RWPE2 (cell line): ENCODE results near the gene RAI1.

Source experiments
- ATAC-seq: fragments of 200-7000 bp; cut with Tn5 transposase; 3 replicates; pipeline ENCODE4 v1.9.1; 2021; ENCODE audit warnings: low read depth
- DNase-seq: peaks from one replicate; pipeline ENCODE4 v3.0.0-alpha.2; 2020; ENCODE audit warnings: low spot score
- H3K27ac ChIP-seq: fragments of 450-650 bp; 2 replicates; pipeline ENCODE4 v1.5.1; 2017; ENCODE audit warnings: mild to moderate bottlenecking; ENCODE audit not compliant: poor library complexity, severe bottlenecking
- H3K27me3 ChIP-seq: fragments of 250-450 bp; sonication (Bioruptor Pico); 2 replicates; pipeline ENCODE4 v1.5.1; 2021; ENCODE audit warnings: mild to moderate bottlenecking, moderate library complexity; ENCODE audit not compliant: insufficient read depth, poor library complexity, severe bottlenecking
- H3K36me3 ChIP-seq: fragments of 250-450 bp; sonication (Bioruptor Pico); 2 replicates; pipeline ENCODE4 v1.5.1; 2020; ENCODE audit warnings: low read depth, mild to moderate bottlenecking, moderate library complexity
- H3K4me1 ChIP-seq: fragments of 250-450 bp; sonication (Bioruptor Pico); 2 replicates; pipeline ENCODE4 v1.5.1; 2021; ENCODE audit warnings: mild to moderate bottlenecking, moderate library complexity; ENCODE audit not compliant: insufficient read depth, poor library complexity, severe bottlenecking
- H3K4me3 ChIP-seq: fragments of 250-450 bp; sonication (Bioruptor Pico); 2 replicates; pipeline ENCODE4 v1.5.1; 2021; ENCODE audit warnings: mild to moderate bottlenecking, moderate library complexity; ENCODE audit not compliant: severe bottlenecking
- H3K9me3 ChIP-seq: fragments of 250-450 bp; sonication (Bioruptor Pico); 2 replicates; pipeline ENCODE4 v1.5.1; 2021; ENCODE audit warnings: mild to moderate bottlenecking, moderate library complexity; ENCODE audit not compliant: severe bottlenecking
- TF ChIP-seq, protein P1 (sequence below): fragments of 450-650 bp; IDR thresholded peaks from one replicate; pipeline ENCODE4 v1.5.1; 2017; ENCODE audit warnings: mild to moderate bottlenecking, moderate library complexity; ENCODE audit not compliant: poor library complexity, severe bottlenecking

Gene RAI1

DNA sequence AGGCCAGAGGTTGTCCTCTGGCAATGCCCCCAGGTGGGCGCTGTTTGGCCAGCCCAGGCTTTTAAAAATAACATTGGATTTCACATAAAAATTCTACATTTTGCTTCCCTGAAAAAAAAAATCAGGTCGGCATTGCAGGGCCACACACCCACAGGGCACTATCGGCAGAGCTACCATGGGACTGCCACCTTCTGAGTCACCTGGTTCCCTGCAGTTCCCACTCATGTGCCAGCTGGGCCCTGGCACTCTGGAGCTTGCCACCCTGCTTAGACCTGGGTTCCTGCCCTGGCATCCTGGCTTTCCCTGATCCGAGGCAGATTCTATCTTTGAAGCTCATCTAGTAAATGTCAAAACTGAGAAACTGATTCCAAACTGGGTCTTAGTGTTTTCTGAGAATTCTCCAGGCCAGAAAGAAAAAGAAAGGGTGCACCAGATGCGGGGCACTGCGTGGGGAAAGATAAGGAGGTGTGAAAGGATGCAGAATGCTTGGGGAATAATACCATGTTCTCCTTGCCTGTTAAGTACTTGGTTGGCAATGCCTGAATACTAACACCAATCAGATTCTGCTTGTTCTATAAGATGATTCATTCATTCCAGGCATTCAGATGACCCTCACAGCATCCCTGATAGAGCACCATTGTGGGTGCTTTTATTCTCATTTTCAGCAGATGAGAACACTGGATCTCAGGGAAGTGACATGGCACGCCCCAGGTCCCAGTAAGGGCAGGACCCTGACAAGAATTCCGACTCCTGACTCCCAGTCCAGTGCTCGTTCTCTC is 51.8 kb downstream of the RAI1 start:
- Histone ChIP-seq H3K27me3 (no peaks in the 10 kb centered on the region), H3K4me3 (no peak overlapping the region), H3K36me3 (peaks cover 23% of the 10 kb centered on the region), H3K27ac (peak overlapping the region; percentile 32), H3K4me1 (peaks cover 49% of the 10 kb centered on the region), H3K9me3 (no peaks in the 10 kb centered on the region)
- DNase-seq (no peak), ATAC-seq (no peak)
- TF ChIP-seq, protein P1, sequence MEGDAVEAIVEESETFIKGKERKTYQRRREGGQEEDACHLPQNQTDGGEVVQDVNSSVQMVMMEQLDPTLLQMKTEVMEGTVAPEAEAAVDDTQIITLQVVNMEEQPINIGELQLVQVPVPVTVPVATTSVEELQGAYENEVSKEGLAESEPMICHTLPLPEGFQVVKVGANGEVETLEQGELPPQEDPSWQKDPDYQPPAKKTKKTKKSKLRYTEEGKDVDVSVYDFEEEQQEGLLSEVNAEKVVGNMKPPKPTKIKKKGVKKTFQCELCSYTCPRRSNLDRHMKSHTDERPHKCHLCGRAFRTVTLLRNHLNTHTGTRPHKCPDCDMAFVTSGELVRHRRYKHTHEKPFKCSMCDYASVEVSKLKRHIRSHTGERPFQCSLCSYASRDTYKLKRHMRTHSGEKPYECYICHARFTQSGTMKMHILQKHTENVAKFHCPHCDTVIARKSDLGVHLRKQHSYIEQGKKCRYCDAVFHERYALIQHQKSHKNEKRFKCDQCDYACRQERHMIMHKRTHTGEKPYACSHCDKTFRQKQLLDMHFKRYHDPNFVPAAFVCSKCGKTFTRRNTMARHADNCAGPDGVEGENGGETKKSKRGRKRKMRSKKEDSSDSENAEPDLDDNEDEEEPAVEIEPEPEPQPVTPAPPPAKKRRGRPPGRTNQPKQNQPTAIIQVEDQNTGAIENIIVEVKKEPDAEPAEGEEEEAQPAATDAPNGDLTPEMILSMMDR, result no peak

DNA sequence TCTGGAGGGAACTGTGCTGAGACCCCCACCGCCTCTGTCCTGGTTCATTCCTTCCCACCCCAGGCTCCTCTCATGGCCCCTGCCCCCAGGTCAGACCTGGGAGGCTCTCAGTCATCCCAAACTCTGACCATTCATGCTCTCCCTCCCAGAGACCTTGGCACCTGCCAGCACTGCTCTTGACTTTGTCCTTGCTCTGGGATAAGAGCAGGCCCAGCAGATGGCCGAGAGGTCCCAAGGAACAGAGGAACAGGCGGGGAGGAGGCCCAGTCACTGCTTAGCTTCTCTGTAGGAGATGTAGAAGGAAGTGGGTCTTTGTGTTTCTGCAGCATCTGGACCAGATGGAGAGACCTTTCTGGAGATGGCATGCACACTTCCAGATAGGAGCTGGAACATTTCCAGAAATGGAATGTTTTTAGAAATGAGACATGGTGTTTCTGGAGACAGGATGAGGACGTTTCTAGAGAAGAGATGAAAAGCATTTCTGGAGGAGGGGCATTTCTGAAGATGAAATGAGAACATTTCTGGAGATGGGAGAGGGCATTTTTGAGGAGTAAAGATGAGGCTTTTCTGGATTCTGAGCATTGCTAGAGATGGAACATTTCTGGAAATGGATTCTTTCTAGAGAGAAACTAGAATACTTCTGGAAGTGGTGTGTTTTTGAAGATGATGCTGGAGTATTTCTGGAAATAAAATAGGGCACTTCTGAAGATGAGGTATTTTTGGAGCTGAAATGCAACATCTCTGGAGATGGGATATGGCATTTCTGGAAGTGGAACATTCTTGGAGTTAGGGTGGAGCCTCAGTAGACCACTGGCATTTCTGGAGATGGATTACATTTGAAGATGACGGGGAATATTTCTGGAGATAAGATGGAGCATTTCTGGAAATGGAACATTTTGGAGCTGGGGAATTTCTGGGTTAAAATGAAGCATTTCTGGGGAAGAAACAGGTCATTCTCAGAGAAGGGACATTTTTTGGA is 55.2 kb downstream of the RAI1 start:
- TF ChIP-seq, protein P1, result no peak
- DNase-seq (no peak), ATAC-seq (no peak)
- Histone ChIP-seq H3K27me3 (no peaks in the 10 kb centered on the region), H3K4me1 (peaks cover 56% of the 10 kb centered on the region), H3K4me3 (no peak overlapping the region), H3K27ac (peak overlapping the region; percentile 77), H3K9me3 (no peaks in the 10 kb centered on the region), H3K36me3 (peaks cover 10% of the 10 kb centered on the region)

- Histone ChIP-seq H3K27ac (peak overlapping the region; percentile 77), H3K4me3 (no peak overlapping the region), H3K27me3 (no peaks in the 10 kb centered on the region), H3K9me3 (no peaks in the 10 kb centered on the region), H3K36me3 (no peaks in the 10 kb centered on the region), H3K4me1 (peaks cover 43% of the 10 kb centered on the region)
- DNase-seq (no peak), ATAC-seq (peak; percentile 55)
- TF ChIP-seq, protein P1, result no peak
Observed at GRCh38 chr17:17737961-17738894, 57.0 kb downstream of the RAI1 start.

GRCh38 chr17:17738901-17739300 is 57.6 kb downstream of the RAI1 start:
- no peak overlapping the region for H3K4me3 ChIP-seq
- ATAC-seq, result peak; percentile 35
- TF ChIP-seq, protein P1, result no peak
- H3K36me3 ChIP-seq, result no peaks in the 10 kb centered on the region
- H3K27me3 ChIP-seq, result no peaks in the 10 kb centered on the region
- peaks cover 39% of the 10 kb centered on the region for H3K4me1 ChIP-seq
- H3K27ac ChIP-seq, result peak overlapping the region; percentile 77
- no peaks in the 10 kb centered on the region for H3K9me3 ChIP-seq
- no peak for DNase-seq
